Loucy (cell line): ENCODE results near the gene CCDC171.

ENCODE experiments used
- H2AFZ ChIP-seq: fragments of 200-600 bp; sonication (generic); 2 replicates; pipeline ENCODE4 v1.6.0; 2016; ENCODE audit warnings: antibody characterized with exemption, mild to moderate bottlenecking, low read length, moderate library complexity
- H3F3A ChIP-seq: fragments of 200-600 bp; 2 replicates; pipeline ENCODE4 v1.6.0; 2016; ENCODE audit warnings: antibody characterized with exemption, low read depth, mild to moderate bottlenecking
- H3K27me3 ChIP-seq: fragments of 200-600 bp; sonication (generic); 2 replicates; pipeline ENCODE4 v1.6.1; 2014; ENCODE audit warnings: low read length, mild to moderate bottlenecking; ENCODE audit not compliant: insufficient read depth, poor library complexity, severe bottlenecking
- H3K36me3 ChIP-seq: fragments of 200-600 bp; sonication (generic); 2 replicates; pipeline ENCODE4 v1.6.1; 2016; ENCODE audit warnings: low read length; ENCODE audit not compliant: insufficient read depth
- H3K4me1 ChIP-seq: fragments of 200-600 bp; sonication (generic); 2 replicates; pipeline ENCODE4 v1.5.1; 2014; ENCODE audit warnings: low read length, mild to moderate bottlenecking; ENCODE audit not compliant: insufficient read depth, poor library complexity, severe bottlenecking
- H3K4me2 ChIP-seq: fragments of 200-600 bp; sonication (generic); 2 replicates; pipeline ENCODE4 v1.6.0; 2014; ENCODE audit warnings: antibody characterized with exemption, low read length, low read depth, mild to moderate bottlenecking; ENCODE audit not compliant: poor library complexity, severe bottlenecking
- H3K4me3 ChIP-seq: fragments of 200-600 bp; sonication (generic); 2 replicates; pipeline ENCODE4 v1.5.1; 2014; ENCODE audit warnings: low read length, mild to moderate bottlenecking, mixed read lengths; ENCODE audit not compliant: poor library complexity, severe bottlenecking
- H3K79me2 ChIP-seq: fragments of 200-600 bp; sonication (generic); 2 replicates; pipeline ENCODE4 v1.6.1; 2014; ENCODE audit warnings: low read length; ENCODE audit not compliant: insufficient read depth
- H3K9ac ChIP-seq: fragments of 200-600 bp; sonication (generic); 2 replicates; pipeline ENCODE4 v1.6.0; 2014; ENCODE audit warnings: mild to moderate bottlenecking, low read depth, low read length, moderate library complexity; ENCODE audit not compliant: poor library complexity, severe bottlenecking
- H3K9me2 ChIP-seq: fragments of 200-600 bp; sonication (generic); replicated peaks from 2 replicates; pipeline ENCODE4 v1.6.1; 2016; ENCODE audit warnings: low read depth, low read length, mixed read lengths
- H3K9me3 ChIP-seq: fragments of 200-600 bp; sonication (generic); 2 replicates; pipeline ENCODE4 v1.6.1; 2014; ENCODE audit warnings: mild to moderate bottlenecking, antibody characterized with exemption, low read length, low read depth; ENCODE audit not compliant: insufficient read depth
- H4K20me1 ChIP-seq: fragments of 200-600 bp; sonication (generic); 2 replicates; pipeline ENCODE4 v1.6.0; 2014; ENCODE audit warnings: antibody characterized with exemption, low read length, mild to moderate bottlenecking; ENCODE audit not compliant: insufficient read depth, poor library complexity, severe bottlenecking
- CTCF ChIP-seq: fragments of 200-600 bp; sonication (generic); conservative IDR thresholded peaks from 2 replicates; pipeline ENCODE4 v1.5.1; 2014; ENCODE audit warnings: mild to moderate bottlenecking, antibody characterized with exemption, low read length
- EZH2phosphoT487 ChIP-seq: fragments of 200-600 bp; IDR thresholded peaks from 2 replicates; pipeline ENCODE4 v1.6.1; 2018; ENCODE audit warnings: antibody characterized with exemption, mild to moderate bottlenecking, moderate library complexity, borderline replicate concordance

CCDC171 gene

GRCh38 chr9:15834541-15834940 lies 281.7 kb downstream of the CCDC171 start:
- no peaks in the 10 kb centered on the region for H3K9me3 ChIP-seq
- H3K4me3 ChIP-seq: no peak overlapping the region
- no peaks in the 10 kb centered on the region for H3F3A ChIP-seq
- no peaks in the 10 kb centered on the region for H4K20me1 ChIP-seq
- H3K4me2 ChIP-seq: no peak overlapping the region
- H3K36me3 ChIP-seq: no peaks in the 10 kb centered on the region
- H3K4me1 ChIP-seq: peaks cover 8% of the 10 kb centered on the region
- no peaks in the 10 kb centered on the region for H3K79me2 ChIP-seq
- TF ChIP-seq EZH2phosphoT487 (no peak), CTCF (no peak)
- no peaks in the 10 kb centered on the region for H3K27me3 ChIP-seq
- H3K9ac ChIP-seq: no peak overlapping the region
- H2AFZ ChIP-seq: no peak overlapping the region
- no peaks in the 10 kb centered on the region for H3K9me2 ChIP-seq

- Histone ChIP-seq H3K4me1 (peaks cover 8% of the 10 kb centered on the region), H3K9ac (no peak overlapping the region), H3K4me3 (no peak overlapping the region), H3K9me2 (no peaks in the 10 kb centered on the region), H3F3A (no peaks in the 10 kb centered on the region), H3K9me3 (no peaks in the 10 kb centered on the region), H3K4me2 (no peak overlapping the region), H3K36me3 (no peaks in the 10 kb centered on the region), H3K27me3 (no peaks in the 10 kb centered on the region), H2AFZ (no peak overlapping the region), H4K20me1 (no peaks in the 10 kb centered on the region), H3K79me2 (no peaks in the 10 kb centered on the region)
- no peak for TF ChIP-seq EZH2phosphoT487
- TF ChIP-seq CTCF: peak; percentile 93
Observed at GRCh38 chr9:15837079-15837679, 284.3 kb downstream of the CCDC171 start.

GRCh38 chr9:15842051-15842450 lies 289.2 kb downstream of the CCDC171 start:
- no peak overlapping the region for H3K9ac ChIP-seq
- no peaks in the 10 kb centered on the region for H3F3A ChIP-seq
- H3K79me2 ChIP-seq: no peaks in the 10 kb centered on the region
- no peaks in the 10 kb centered on the region for H4K20me1 ChIP-seq
- no peaks in the 10 kb centered on the region for H3K9me3 ChIP-seq
- peaks cover 3% of the 10 kb centered on the region; the same call in 1 of the 2 replicates for H3K36me3 ChIP-seq
- TF ChIP-seq EZH2phosphoT487: no peak
- TF ChIP-seq CTCF: no peak
- H3K4me2 ChIP-seq: no peak overlapping the region
- no peaks in the 10 kb centered on the region for H3K4me1 ChIP-seq
- no peak overlapping the region for H3K4me3 ChIP-seq
- no peaks in the 10 kb centered on the region for H3K27me3 ChIP-seq
- H3K9me2 ChIP-seq: no peaks in the 10 kb centered on the region
- no peak overlapping the region for H2AFZ ChIP-seq
